Measurements from ENCODE around the gene PERP.

The PERP gene

DNA sequence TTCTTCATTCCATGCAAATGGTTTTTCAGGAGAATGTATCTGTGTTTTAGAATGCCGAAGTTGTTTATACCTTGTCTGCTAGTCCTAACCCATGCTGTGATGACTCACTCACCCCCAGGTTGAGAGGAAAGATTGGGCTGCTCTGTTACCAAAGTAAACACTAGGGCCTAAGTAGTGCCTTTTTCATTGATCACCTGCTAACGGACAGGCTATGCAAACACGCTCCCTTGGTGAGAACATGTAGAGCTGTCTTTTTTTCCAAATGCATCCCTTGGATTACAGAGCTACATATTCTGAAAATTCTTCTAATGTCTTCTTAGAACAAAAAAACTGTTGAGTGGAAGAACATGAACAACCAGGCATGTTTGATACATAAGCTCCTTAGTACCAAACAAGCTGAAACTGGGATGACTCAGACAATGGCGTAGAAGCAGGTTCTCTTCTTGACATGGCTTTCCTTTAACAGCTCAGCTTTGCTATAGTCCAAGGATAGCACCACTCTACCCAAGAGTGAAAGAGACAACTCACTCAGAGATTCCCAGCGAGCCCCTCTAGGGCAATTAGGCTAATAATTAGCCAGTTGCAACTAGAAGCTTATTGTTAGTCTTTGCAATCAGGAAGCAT is 20.5 kb downstream of the PERP start (continued):
- TF ChIP-seq, protein P1, sequence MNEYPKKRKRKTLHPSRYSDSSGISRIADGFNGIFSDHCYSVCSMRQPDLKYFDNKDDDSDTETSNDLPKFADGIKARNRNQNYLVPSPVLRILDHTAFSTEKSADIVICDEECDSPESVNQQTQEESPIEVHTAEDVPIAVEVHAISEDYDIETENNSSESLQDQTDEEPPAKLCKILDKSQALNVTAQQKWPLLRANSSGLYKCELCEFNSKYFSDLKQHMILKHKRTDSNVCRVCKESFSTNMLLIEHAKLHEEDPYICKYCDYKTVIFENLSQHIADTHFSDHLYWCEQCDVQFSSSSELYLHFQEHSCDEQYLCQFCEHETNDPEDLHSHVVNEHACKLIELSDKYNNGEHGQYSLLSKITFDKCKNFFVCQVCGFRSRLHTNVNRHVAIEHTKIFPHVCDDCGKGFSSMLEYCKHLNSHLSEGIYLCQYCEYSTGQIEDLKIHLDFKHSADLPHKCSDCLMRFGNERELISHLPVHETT (tag by site-specific recombination; IDR thresholded peaks at IDR 0.05) = peak; percentile 60
- TF ChIP-seq, protein P2, sequence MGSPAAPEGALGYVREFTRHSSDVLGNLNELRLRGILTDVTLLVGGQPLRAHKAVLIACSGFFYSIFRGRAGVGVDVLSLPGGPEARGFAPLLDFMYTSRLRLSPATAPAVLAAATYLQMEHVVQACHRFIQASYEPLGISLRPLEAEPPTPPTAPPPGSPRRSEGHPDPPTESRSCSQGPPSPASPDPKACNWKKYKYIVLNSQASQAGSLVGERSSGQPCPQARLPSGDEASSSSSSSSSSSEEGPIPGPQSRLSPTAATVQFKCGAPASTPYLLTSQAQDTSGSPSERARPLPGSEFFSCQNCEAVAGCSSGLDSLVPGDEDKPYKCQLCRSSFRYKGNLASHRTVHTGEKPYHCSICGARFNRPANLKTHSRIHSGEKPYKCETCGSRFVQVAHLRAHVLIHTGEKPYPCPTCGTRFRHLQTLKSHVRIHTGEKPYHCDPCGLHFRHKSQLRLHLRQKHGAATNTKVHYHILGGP (tag by site-specific recombination; IDR thresholded peaks at IDR 0.05) = no peak
- TF ChIP-seq, protein P3, sequence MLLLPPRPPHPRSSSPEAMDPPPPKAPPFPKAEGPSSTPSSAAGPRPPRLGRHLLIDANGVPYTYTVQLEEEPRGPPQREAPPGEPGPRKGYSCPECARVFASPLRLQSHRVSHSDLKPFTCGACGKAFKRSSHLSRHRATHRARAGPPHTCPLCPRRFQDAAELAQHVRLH (tag by site-specific recombination; IDR thresholded peaks at IDR 0.05) = no peak
- TF ChIP-seq ZNF677 (tag by site-specific recombination; IDR thresholded peaks at IDR 0.05) (no peak), ZBTB20 (tag by site-specific recombination; IDR thresholded peaks at IDR 0.05) (no peak), ZNF2 (tag by site-specific recombination; IDR thresholded peaks at IDR 0.05) (peak; percentile 66; the same call in 1 of the 2 replicates), SP7 (tag by site-specific recombination; IDR thresholded peaks at IDR 0.05) (peak; percentile 87), FEZF1 (tag by site-specific recombination; IDR thresholded peaks at IDR 0.05) (peak; percentile 77), ZNF354C (tag by site-specific recombination; IDR thresholded peaks at IDR 0.05; ENCODE audit: borderline replicate concordance, low read depth) (no peak), ZNF501 (tag by site-specific recombination; IDR thresholded peaks at IDR 0.05) (no peak), ZNF629 (tag by site-specific recombination; IDR thresholded peaks at IDR 0.05) (peak; percentile 79), ZNF658 (tag by site-specific recombination; IDR thresholded peaks at IDR 0.05) (no peak), SETDB1 (IDR thresholded peaks at IDR 0.05; ENCODE audit: insufficient read length, low read length) (no peak), ZNF707 (tag by site-specific recombination; IDR thresholded peaks at IDR 0.05) (no peak), ZNF596 (tag by site-specific recombination; IDR thresholded peaks at IDR 0.05) (0 out of 2 replicates have a peak, but pooled peaks have one; percentile 3), TCF7L2 (IDR thresholded peaks at IDR 0.05; ENCODE audit: borderline replicate concordance, low read depth, low read length) (0 out of 2 replicates have a peak, but pooled peaks have one; percentile 14)
- TF ChIP-seq, protein P4, sequence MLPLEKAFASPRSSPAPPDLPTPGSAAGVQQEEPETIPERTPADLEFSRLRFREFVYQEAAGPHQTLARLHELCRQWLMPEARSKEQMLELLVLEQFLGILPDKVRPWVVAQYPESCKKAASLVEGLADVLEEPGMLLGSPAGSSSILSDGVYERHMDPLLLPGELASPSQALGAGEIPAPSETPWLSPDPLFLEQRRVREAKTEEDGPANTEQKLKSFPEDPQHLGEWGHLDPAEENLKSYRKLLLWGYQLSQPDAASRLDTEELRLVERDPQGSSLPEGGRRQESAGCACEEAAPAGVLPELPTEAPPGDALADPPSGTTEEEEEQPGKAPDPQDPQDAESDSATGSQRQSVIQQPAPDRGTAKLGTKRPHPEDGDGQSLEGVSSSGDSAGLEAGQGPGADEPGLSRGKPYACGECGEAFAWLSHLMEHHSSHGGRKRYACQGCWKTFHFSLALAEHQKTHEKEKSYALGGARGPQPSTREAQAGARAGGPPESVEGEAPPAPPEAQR (tag by site-specific recombination; IDR thresholded peaks at IDR 0.05) = no peak
- TF ChIP-seq, protein P5, sequence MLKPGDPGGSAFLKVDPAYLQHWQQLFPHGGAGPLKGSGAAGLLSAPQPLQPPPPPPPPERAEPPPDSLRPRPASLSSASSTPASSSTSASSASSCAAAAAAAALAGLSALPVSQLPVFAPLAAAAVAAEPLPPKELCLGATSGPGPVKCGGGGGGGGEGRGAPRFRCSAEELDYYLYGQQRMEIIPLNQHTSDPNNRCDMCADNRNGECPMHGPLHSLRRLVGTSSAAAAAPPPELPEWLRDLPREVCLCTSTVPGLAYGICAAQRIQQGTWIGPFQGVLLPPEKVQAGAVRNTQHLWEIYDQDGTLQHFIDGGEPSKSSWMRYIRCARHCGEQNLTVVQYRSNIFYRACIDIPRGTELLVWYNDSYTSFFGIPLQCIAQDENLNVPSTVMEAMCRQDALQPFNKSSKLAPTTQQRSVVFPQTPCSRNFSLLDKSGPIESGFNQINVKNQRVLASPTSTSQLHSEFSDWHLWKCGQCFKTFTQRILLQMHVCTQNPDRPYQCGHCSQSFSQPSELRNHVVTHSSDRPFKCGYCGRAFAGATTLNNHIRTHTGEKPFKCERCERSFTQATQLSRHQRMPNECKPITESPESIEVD (tag by site-specific recombination; IDR thresholded peaks at IDR 0.05) = peak; percentile 73
- TF ChIP-seq, protein P6, sequence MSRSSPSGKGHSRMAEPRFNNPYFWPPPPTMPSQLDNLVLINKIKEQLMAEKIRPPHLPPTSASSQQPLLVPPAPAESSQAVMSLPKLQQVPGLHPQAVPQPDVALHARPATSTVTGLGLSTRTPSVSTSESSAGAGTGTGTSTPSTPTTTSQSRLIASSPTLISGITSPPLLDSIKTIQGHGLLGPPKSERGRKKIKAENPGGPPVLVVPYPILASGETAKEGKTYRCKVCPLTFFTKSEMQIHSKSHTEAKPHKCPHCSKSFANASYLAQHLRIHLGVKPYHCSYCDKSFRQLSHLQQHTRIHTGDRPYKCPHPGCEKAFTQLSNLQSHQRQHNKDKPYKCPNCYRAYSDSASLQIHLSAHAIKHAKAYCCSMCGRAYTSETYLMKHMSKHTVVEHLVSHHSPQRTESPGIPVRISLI (tag by site-specific recombination; IDR thresholded peaks at IDR 0.05) = peak; percentile 67
- TF ChIP-seq, protein P7, sequence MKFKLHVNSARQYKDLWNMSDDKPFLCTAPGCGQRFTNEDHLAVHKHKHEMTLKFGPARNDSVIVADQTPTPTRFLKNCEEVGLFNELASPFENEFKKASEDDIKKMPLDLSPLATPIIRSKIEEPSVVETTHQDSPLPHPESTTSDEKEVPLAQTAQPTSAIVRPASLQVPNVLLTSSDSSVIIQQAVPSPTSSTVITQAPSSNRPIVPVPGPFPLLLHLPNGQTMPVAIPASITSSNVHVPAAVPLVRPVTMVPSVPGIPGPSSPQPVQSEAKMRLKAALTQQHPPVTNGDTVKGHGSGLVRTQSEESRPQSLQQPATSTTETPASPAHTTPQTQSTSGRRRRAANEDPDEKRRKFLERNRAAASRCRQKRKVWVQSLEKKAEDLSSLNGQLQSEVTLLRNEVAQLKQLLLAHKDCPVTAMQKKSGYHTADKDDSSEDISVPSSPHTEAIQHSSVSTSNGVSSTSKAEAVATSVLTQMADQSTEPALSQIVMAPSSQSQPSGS (tag by site-specific recombination; IDR thresholded peaks at IDR 0.05; ENCODE audit: low read depth) = no peak
- TF ChIP-seq, protein P8, sequence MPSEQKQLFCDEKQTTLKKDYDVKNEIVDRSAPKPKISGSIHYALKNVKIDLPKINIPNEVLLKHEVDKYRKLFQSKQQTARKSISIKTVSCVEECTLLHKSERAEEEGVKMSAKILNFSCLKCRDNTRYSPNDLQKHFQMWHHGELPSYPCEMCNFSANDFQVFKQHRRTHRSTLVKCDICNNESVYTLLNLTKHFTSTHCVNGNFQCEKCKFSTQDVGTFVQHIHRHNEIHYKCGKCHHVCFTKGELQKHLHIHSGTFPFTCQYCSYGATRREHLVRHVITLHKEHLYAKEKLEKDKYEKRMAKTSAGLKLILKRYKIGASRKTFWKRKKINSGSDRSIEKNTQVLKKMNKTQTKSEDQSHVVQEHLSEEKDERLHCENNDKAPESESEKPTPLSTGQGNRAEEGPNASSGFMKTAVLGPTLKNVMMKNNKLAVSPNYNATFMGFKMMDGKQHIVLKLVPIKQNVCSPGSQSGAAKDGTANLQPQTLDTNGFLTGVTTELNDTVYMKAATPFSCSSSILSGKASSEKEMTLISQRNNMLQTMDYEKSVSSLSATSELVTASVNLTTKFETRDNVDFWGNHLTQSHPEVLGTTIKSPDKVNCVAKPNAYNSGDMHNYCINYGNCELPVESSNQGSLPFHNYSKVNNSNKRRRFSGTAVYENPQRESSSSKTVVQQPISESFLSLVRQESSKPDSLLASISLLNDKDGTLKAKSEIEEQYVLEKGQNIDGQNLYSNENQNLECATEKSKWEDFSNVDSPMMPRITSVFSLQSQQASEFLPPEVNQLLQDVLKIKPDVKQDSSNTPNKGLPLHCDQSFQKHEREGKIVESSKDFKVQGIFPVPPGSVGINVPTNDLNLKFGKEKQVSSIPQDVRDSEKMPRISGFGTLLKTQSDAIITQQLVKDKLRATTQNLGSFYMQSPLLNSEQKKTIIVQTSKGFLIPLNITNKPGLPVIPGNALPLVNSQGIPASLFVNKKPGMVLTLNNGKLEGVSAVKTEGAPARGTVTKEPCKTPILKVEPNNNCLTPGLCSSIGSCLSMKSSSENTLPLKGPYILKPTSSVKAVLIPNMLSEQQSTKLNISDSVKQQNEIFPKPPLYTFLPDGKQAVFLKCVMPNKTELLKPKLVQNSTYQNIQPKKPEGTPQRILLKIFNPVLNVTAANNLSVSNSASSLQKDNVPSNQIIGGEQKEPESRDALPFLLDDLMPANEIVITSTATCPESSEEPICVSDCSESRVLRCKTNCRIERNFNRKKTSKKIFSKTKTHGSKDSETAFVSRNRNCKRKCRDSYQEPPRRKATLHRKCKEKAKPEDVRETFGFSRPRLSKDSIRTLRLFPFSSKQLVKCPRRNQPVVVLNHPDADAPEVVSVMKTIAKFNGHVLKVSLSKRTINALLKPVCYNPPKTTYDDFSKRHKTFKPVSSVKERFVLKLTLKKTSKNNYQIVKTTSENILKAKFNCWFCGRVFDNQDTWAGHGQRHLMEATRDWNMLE (tag by site-specific recombination; conservative IDR thresholded peaks at IDR 0.05; ENCODE audit: low read depth) = 0 out of 2 replicates have a peak, but pooled peaks have one; percentile 38
- TF ChIP-seq, protein P9, sequence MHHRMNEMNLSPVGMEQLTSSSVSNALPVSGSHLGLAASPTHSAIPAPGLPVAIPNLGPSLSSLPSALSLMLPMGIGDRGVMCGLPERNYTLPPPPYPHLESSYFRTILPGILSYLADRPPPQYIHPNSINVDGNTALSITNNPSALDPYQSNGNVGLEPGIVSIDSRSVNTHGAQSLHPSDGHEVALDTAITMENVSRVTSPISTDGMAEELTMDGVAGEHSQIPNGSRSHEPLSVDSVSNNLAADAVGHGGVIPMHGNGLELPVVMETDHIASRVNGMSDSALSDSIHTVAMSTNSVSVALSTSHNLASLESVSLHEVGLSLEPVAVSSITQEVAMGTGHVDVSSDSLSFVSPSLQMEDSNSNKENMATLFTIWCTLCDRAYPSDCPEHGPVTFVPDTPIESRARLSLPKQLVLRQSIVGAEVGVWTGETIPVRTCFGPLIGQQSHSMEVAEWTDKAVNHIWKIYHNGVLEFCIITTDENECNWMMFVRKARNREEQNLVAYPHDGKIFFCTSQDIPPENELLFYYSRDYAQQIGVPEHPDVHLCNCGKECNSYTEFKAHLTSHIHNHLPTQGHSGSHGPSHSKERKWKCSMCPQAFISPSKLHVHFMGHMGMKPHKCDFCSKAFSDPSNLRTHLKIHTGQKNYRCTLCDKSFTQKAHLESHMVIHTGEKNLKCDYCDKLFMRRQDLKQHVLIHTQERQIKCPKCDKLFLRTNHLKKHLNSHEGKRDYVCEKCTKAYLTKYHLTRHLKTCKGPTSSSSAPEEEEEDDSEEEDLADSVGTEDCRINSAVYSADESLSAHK (tag by site-specific recombination; IDR thresholded peaks at IDR 0.05) = 0 out of 2 replicates have a peak, but pooled peaks have one; percentile 10

Data from HEK293 (cell line).